ENCODE data around the gene CFAP20DC.
"Not testable (repeated sequence)": the region's sequence is repeated elsewhere in the genome, so short reads cannot be mapped to it uniquely, and the experiment has no call there.

CFAP20DC gene

GRCh38 chr3:58962816-58963215, 87.0 kb downstream of the CFAP20DC start:
- DNase-seq (ENCODE audit: low read depth in 2 of 2), result no peak

DNA sequence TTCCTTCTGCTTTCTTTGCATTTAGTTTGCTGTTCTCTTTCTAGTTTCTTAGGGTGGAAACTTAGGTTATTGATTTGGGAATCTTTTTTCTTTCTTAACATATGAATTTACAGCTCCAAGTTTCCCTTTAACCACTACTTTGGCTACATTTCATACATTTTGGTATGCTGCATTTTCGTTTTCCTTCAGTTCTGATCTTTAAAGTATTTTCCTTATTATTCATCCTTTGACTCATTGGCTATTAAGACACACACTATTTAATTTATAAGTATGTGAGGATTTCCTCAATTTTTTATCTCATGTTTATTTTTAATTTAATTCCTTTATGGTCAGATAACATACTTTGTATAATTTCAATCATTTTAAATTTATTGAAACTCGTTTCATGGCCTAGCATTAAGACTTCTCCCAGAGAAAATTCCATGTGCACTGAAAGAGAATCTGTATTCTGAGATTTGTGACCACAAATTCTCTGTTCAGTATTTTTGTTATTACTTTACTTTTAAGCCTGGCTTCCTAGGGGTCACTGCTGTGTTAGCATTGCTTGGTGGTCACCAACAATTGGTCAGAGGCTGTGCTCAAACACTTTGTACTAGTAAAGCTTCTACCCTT, 87.7 kb downstream of the CFAP20DC start:
- no peak for DNase-seq (ENCODE audit: low read depth in 2 of 2)

DNA sequence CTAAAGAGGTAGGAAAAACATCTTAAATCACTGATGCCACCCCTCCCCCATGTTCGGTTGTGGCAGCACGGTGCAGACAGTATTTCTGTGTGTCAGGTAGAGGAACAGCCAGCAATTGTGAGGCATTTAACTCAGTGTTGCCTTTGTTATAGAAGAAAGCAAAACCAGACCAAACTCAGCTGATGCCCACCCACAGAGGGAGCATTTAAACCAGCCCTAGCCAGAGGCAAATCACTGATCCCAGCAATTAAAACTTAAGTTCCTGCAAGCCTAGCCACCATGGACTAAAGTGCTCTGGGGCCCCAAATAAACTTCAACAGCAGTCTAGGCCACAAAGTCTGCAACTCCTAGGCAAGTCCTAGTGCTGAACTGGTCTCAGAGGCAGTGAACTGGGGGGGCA, 94.5 kb downstream of the CFAP20DC start:
- no peak for DNase-seq (ENCODE audit: low read depth in 2 of 2)

DNA sequence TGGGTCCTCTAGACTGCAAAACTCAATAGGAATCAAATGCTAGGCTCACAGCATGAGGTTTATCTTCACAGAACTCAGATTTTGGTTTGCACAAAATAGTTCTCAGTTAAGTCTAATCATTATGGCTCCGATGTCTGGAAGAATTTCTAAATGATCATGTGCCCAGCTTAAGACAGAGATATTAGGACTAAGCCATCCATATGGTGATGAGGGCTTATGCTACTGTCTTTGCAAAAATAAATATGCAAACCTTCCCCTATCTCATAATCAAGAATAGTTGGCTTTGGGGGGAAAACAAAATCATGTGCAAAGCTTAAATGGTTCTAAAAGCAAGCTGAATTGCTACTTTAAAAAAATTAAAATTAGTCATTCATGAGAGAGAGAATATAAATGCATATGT, 96.5 kb downstream of the CFAP20DC start:
- DNase-seq (ENCODE audit: low read depth in 2 of 2), result no peak

GRCh38 chr3:58952128-58952917, 97.5 kb downstream of the CFAP20DC start:
- no peak for DNase-seq (ENCODE audit: low read depth in 2 of 2)

DNA sequence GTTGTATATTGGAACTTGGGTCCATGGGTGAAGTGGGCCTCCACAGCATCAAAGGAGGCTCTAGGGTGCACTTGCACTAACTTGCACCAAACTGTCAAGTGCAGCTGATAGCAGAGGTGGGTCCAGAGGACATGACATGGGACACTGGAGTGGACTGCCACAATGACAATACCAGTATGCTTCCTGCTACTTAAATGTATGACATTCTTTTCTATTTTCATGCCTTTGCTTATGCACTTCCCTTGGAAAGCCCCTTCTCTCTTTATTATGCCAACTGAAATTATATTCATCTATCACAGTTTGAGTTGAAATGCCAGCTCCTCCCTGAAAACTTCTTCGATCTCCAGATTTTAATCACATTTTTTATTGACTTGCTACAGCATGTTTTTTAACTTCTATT, 101.8 kb downstream of the CFAP20DC start:
- DNase-seq (ENCODE audit: low read depth in 2 of 2), result no peak

- no peak for DNase-seq (ENCODE audit: low read depth in 2 of 2)
Measured at GRCh38 chr3:58946875-58947274, 103.0 kb downstream of the CFAP20DC start.

DNA sequence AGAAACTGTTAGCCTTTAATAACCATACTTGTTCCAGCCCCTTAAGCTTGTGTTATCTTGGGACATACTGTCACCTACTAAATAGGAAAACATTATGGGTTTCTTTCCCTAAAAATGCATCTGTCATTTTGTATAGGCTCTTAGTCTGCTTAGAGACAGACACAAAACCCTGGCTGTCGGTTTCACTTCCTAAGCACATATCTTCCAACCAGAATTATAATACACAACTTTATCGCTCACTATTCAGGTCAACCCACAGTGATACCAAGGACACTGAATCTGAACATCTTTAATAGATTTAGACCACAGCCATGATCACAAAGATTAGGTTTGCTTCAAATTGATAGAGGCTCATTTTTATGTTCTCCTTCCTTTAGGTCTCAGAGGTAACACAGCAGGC, 111.8 kb downstream of the CFAP20DC start:
- DNase-seq (ENCODE audit: low read depth in 2 of 2), result no peak

DNA sequence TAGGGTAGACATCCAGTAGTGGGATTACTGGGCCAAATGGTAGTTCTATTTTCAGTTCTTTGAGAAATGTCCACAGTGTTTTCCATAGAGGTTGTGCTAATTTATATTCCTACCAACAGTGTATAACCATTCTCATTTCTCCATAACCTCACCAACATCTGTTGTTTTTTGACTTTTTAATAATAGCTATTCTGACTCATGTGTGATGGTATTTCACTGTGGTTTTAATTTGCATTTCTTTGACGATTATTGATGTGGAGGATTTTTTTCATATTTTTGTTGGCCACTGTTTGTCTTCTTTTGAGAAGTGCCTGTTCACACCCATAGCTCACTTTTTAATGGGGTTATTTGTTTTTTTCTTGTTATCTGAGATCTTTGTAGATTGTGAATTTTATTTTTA, 125.2 kb downstream of the CFAP20DC start:
- no peak for DNase-seq (ENCODE audit: low read depth in 2 of 2)

- DNase-seq (ENCODE audit: low read depth in 2 of 2), result no peak
Measured at GRCh38 chr3:58900386-58900785, 149.4 kb downstream of the CFAP20DC start.

DNA sequence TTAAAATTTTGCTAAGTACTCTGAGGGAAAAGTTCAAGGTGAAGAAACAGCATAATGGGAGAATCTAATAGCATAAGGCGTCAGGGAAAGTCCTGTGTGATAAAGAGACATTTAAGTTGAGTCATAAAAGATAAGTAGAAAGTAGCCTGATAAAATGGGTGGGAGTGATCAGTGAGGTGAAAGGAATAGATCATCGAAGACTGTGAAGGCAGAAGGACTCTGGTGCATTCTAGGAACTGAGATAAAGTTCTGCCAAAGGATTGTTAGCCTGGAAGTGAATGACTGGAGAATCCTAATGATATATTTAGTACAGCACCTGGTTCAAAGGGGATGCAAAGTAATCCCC, 149.9 kb downstream of the CFAP20DC start:
- no peak for DNase-seq (ENCODE audit: low read depth in 2 of 2)

- peak in 1 of 2 experiments; percentile 20 for DNase-seq (ENCODE audit: low read depth in 2 of 2)
Measured at GRCh38 chr3:58899159-58899952, 150.5 kb downstream of the CFAP20DC start.

- DNase-seq (ENCODE audit: low read depth in 2 of 2), result no peak
Measured at GRCh38 chr3:58898513-58898912, 151.3 kb downstream of the CFAP20DC start.

DNA sequence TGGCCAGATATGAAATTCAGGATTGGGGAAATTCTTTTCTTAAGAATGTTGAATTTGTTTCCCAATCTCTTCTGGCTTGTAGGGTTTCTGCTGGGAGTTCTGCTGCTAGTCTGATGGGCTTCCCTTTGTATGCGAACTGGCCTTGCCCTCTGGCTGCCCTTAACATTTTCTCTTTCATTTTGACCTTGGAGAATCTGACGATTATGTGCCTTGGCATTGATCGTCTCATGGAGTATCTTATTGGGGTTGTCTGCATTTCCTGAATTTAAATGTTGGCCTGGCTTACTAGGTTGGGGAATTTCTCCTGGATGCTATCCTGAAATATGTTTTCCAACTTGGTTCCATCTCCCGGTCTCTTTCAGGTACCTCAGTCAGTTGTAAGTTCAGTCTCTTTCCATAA, 152.2 kb downstream of the CFAP20DC start:
- DNase-seq (ENCODE audit: low read depth in 2 of 2), result no peak

GRCh38 chr3:58895678-58896077, 154.1 kb downstream of the CFAP20DC start:
- DNase-seq (ENCODE audit: low read depth in 2 of 2), result not testable (repeated sequence)

- DNase-seq (ENCODE audit: low read depth in 2 of 2), result not testable (repeated sequence)
Measured at GRCh38 chr3:58892526-58892925, 157.3 kb downstream of the CFAP20DC start.

- no peak for DNase-seq (ENCODE audit: low read depth in 2 of 2)
Measured at GRCh38 chr3:58888087-58888486, 161.7 kb downstream of the CFAP20DC start.

GRCh38 chr3:58884453-58884852, 165.4 kb downstream of the CFAP20DC start:
- DNase-seq (ENCODE audit: low read depth in 2 of 2), result no peak

- DNase-seq (ENCODE audit: low read depth in 2 of 2), result no peak
Measured at GRCh38 chr3:58880182-58880581, 169.6 kb downstream of the CFAP20DC start.

DNA sequence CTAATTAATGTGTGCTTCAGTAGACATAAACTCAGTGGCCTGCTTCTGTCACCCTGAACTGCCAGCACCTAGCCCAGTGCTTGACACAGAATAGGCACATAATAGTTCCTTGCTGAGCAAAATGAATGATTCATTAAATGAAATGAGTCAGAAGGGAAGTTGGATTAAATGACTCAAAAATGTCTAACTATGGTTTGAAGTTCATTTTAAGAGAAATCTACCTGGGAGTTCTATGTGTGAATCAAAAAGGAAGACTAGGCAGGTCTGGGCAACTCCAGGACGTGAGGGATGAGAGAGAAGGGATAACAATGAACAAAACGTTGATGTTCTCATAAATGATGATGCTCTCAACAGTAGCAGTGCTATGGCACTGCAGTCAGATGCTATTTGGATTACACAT, 175.0 kb downstream of the CFAP20DC start:
- no peak for DNase-seq (ENCODE audit: low read depth in 2 of 2)

DNA sequence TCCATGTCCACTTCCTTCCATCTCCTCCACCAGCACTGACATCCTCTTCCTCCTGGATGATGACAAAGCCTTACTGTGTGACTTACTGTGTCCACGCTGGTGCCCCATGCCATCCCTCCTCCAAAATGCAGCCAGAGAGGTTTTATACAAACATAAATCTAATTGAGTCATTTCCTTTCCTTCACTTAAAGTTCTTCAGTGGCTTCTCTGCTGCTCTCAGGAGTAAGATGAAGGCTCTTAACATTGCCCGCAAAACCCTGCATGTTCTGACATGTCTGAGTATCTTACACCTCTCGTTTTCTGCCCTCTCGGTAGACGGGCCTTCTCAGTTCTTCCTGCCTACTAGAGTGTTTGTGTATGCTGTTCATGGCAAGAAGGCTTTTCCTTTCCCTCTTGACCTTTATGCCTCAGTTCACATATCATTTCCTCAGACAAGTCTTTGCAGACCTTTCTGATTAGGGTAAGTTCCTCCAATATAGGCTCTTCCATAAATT, 175.5 kb downstream of the CFAP20DC start:
- no peak for DNase-seq (ENCODE audit: low read depth in 2 of 2)

DNA sequence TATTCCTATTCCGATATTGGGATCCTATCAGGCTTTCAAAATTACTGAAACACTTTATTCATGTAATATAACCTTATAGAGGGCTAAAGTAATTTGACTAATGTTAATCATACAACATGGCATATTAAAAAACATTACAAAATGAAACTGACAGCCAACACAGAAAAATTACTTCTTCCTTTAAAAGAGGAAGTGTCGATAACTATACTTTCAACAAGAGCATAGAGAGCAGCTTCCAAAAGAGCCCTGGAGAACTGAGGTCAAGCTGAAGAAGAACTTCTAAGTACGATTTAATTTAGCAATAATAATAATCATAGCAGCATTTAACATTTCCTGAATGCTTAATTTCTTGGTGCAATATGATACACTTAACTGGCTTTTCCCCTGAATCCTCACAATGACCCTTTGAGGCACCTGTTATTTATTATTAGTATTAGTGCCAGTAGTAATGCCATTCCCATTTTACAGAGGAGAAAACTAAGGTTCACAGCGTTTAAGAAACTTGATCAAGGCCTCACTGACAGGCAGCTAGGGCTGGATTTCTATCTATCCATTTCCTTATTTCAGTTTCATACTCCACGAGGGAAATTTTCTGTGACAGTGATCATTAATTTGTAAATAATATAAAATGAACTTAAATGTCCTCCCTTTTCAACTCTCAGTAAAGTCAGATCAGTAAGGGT, 181.6 kb downstream of the CFAP20DC start:
- DNase-seq (ENCODE audit: low read depth in 2 of 2), result no peak
